Gastroesophageal sphincter (tissue), 4 donors: ENCODE results near the gene SWAP70. TPM values are rescaled to one million over a fixed set of nuclear protein-coding genes. Genes with fewer than 3 reads are reported as not detected.

Experiments
- ATAC-seq: fragments of 150-250 bp; one replicate; pipeline ENCODE4 v1.9.1; 2016; ENCODE audit warnings: mild to moderate bottlenecking, moderate library complexity
- H3K27ac ChIP-seq, 4 donors: fragments of 200-600 bp; sonication (generic) in 3 of 4; 1 replicate in 3 of 4; 2 replicates in 1 of 4; pipeline ENCODE4 v1.5.1; 2016 to 2019
- H3K27me3 ChIP-seq: fragments of 200-600 bp; sonication (generic); one replicate; pipeline ENCODE4 v1.5.1; 2019
- H3K36me3 ChIP-seq, 2 donors: fragments of 200-600 bp; sonication (generic); one replicate each; pipeline ENCODE4 v1.5.1; 2019; ENCODE audit warnings: control low read depth in 1 of 2
- H3K4me1 ChIP-seq, 3 donors: fragments of 200-600 bp; sonication (generic); 1 replicate in 2 of 3; 2 replicates in 1 of 3; pipeline ENCODE4 v1.5.1; 2016 to 2019; ENCODE audit warnings: control low read depth in 2 of 3
- H3K4me3 ChIP-seq, 2 donors: fragments of 200-600 bp; sonication (generic); one replicate each; pipeline ENCODE4 v1.5.1; 2019; ENCODE audit warnings: mild to moderate bottlenecking in 1 of 2, moderate library complexity in 1 of 2
- H3K9me3 ChIP-seq, 3 donors: fragments of 200-600 bp; sonication (generic); one replicate each; pipeline ENCODE4 v1.5.1; 2017 to 2019; ENCODE audit warnings: control low read depth in 2 of 3
- CTCF ChIP-seq, 4 experiments: fragments of 200-600 bp in 2 of 4; fragments of 450-650 bp in 2 of 4; sonication (generic) in 1 of 4; IDR thresholded peaks; one replicate each; pipeline ENCODE4 v1.5.1; 2017 to 2019; ENCODE audit warnings: antibody characterized with exemption in 4 of 4, mild to moderate bottlenecking in 2 of 4, moderate library complexity in 2 of 4
- EP300 ChIP-seq: sonication (generic); formaldehyde crosslinking; IDR thresholded peaks from one replicate; pipeline ENCODE4 v1.6.1; 2017; ENCODE audit warnings: antibody characterized with exemption, mild to moderate bottlenecking
- POLR2A ChIP-seq, 2 donors: fragments of 450-650 bp; IDR thresholded peaks; one replicate each; pipeline ENCODE4 v1.6.1; 2017; ENCODE audit warnings: antibody characterized with exemption in 2 of 2, mild to moderate bottlenecking in 2 of 2, moderate library complexity in 1 of 2
- POLR2AphosphoS5 ChIP-seq: sonication (generic); formaldehyde crosslinking; IDR thresholded peaks from one replicate; pipeline ENCODE4 v1.6.1; 2017; ENCODE audit warnings: antibody characterized with exemption
- WGBS, 2 donors: methylation state at CpG; one replicate each; pipeline ENCODE4 v1.1.5; 2018; ENCODE audit warnings: low coverage in 1 of 2; 5-methylcytosine and 5-hydroxymethylcytosine counted together
- total RNA-seq, 4 donors: library from RNA; depleted of rRNA; stranded (reverse); fragments of >200 nt; gene quantifications; one replicate each; pipeline ENCODE4 v1.1.0, GENCODE V29; 2016

SWAP70 gene
- total RNA-seq, 4 donors from 2014 or later, result 32.2 to 65.9 (median 45.0) TPM

- Histone ChIP-seq H3K9me3 (no peaks in the 10 kb centered on the region), H3K4me3 (no peak overlapping the region), H3K27ac (no peak overlapping the region), H3K4me1 (peaks cover 0 to 13% (median 0%) of the 10 kb centered on the region in 3 donors), H3K36me3 (peaks cover 3 to 41% of the 10 kb centered on the region in 2 donors), H3K27me3 (no peaks in the 10 kb centered on the region)
- no peak for TF ChIP-seq EP300
- no peak for TF ChIP-seq POLR2AphosphoS5
- TF ChIP-seq POLR2A (IDR thresholded peaks at IDR 0.05), result no peak
- TF ChIP-seq CTCF (IDR thresholded peaks at IDR 0.05), result no peak
- no peak for ATAC-seq
- 79 to 95% methylated on average over 2 to 4 of the region's 5 CpGs for WGBS, 2 donors
Observed at GRCh38 chr11:9777525-9777924, 113.6 kb downstream of the SWAP70 start.

GRCh38 chr11:9780929-9781328 lies 117.1 kb downstream of the SWAP70 start:
- WGBS, 2 donors, result 97 to 100% methylated on average over 2 to 3 of the region's 4 CpGs
- Histone ChIP-seq H3K4me3 (no peak overlapping the region), H3K27ac (no peak overlapping the region), H3K36me3 (peaks cover 3 to 75% of the 10 kb centered on the region in 2 donors), H3K4me1 (no peaks in the 10 kb centered on the region), H3K9me3 (no peaks in the 10 kb centered on the region), H3K27me3 (no peaks in the 10 kb centered on the region)
- ATAC-seq, result no peak
- TF ChIP-seq POLR2A (IDR thresholded peaks at IDR 0.05) (no peak), POLR2AphosphoS5 (no peak), CTCF (IDR thresholded peaks at IDR 0.05) (no peak), EP300 (no peak)

DNA sequence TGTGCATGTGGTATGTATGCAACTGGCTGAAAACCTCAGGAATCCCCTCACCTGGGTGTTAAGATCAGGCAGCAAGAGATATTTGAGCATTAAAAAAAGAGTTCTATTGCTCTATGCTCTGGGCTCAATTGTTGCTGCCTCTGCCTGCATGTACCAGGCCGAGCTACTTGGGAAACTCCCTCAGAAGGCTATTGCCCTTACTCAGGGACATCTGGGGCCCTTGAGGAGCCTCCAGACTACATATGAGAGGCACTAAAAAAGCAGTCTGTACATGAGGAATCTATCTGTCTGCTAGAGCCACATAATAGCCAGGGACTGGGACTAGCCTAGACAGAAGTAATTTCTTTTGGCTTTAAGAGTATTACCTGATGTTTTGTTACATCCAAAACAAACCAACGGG lies 120.1 kb downstream of the SWAP70 start:
- no peak for TF ChIP-seq POLR2AphosphoS5
- TF ChIP-seq POLR2A (IDR thresholded peaks at IDR 0.05), result no peak
- no peak for TF ChIP-seq CTCF (IDR thresholded peaks at IDR 0.05)
- TF ChIP-seq EP300, result no peak
- ATAC-seq, result no peak
- WGBS, 2 donors, result 88 to 90% methylated on average over 1 of the region's 2 CpGs
- Histone ChIP-seq H3K36me3 (peaks cover 3 to 98% of the 10 kb centered on the region in 2 donors), H3K4me3 (no peak overlapping the region), H3K27ac (no peak overlapping the region), H3K27me3 (no peaks in the 10 kb centered on the region), H3K9me3 (no peaks in the 10 kb centered on the region), H3K4me1 (peaks cover 0 to 14% (median 0%) of the 10 kb centered on the region in 3 donors)

GRCh38 chr11:9784602-9785315 lies 120.9 kb downstream of the SWAP70 start:
- peaks cover 0 to 14% (median 0%) of the 10 kb centered on the region in 3 donors for H3K4me1 ChIP-seq
- no peak for TF ChIP-seq POLR2AphosphoS5
- no peak for TF ChIP-seq POLR2A (IDR thresholded peaks at IDR 0.05)
- no peak for TF ChIP-seq EP300
- TF ChIP-seq CTCF (IDR thresholded peaks at IDR 0.05), result no peak
- no peak for ATAC-seq
- no peak overlapping the region for H3K27ac ChIP-seq
- H3K9me3 ChIP-seq, result no peaks in the 10 kb centered on the region
- H3K36me3 ChIP-seq, result peaks cover 0 to 96% of the 10 kb centered on the region in 2 donors
- no peaks in the 10 kb centered on the region for H3K27me3 ChIP-seq
- WGBS, 2 donors, result 44 to 67% methylated on average over 3 to 5 of the region's 6 CpGs
- H3K4me3 ChIP-seq, result no peak overlapping the region

- H3K27ac ChIP-seq, result peak overlapping the region in 3 of 4 donors; percentile 32 to 49 (median 39)
- no peaks in the 10 kb centered on the region for H3K27me3 ChIP-seq
- H3K9me3 ChIP-seq, result no peaks in the 10 kb centered on the region
- H3K4me3 ChIP-seq, result no peak overlapping the region
- H3K4me1 ChIP-seq, result peaks cover 0 to 14% (median 0%) of the 10 kb centered on the region in 3 donors
- 100% methylated on average over 1 to 3 of the region's 5 CpGs for WGBS, 2 donors
- peaks cover 0 to 78% of the 10 kb centered on the region in 2 donors for H3K36me3 ChIP-seq
- TF ChIP-seq CTCF (IDR thresholded peaks at IDR 0.05), result no peak
- no peak for TF ChIP-seq POLR2AphosphoS5
- no peak for TF ChIP-seq POLR2A (IDR thresholded peaks at IDR 0.05)
- no peak for TF ChIP-seq EP300
- no peak for ATAC-seq
Observed at GRCh38 chr11:9787260-9787659, 123.4 kb downstream of the SWAP70 start.
